OCI-LY7 (cell line): ENCODE results near the gene CAPN13. TPM values are rescaled to one million over a fixed set of nuclear protein-coding genes. Genes with fewer than 3 reads are reported as not detected.

Experiments
- BruUV-seq: library from RNA; stranded (reverse); fragments of 400-500 nt; replicated peaks from 2 replicates; lab custom pipeline; 2021; lab: Mats Ljungman, UMichigan
- CTCF ChIA-PET: fragments of 300-600 bp; sonication (Branson Sonifier 250); formaldehyde crosslinking; loops from one replicate; lab custom pipeline; 2022; ENCODE audit warnings: antibody characterized with exemption; ENCODE audit not compliant: unreplicated experiment; lab: Charles Lee
- POLR2A ChIA-PET: fragments of 300-600 bp; sonication (Branson Sonifier 250); formaldehyde crosslinking; loops from one replicate; lab custom pipeline; 2022; ENCODE audit warnings: antibody characterized with exemption; lab: Charles Lee
- DNase-seq: peaks from one replicate; pipeline ENCODE4 v3.0.0-alpha.2; 2015; ENCODE audit warnings: low spot score
- H2AFZ ChIP-seq: fragments of 200-600 bp; sonication (generic), shearing (Covaris generic); 2 replicates; pipeline ENCODE4 v1.6.1; 2014; ENCODE audit warnings: mild to moderate bottlenecking, antibody characterized with exemption, low read length, moderate library complexity
- H3K27ac ChIP-seq: fragments of 200-600 bp; sonication (generic); 2 replicates; pipeline ENCODE4 v1.5.1; 2014; ENCODE audit warnings: mixed run types, low read depth, mild to moderate bottlenecking, moderate library complexity, low read length, inconsistent platforms; ENCODE audit not compliant: poor library complexity, severe bottlenecking
- H3K36me3 ChIP-seq: fragments of 200-600 bp; sonication (generic); 2 replicates; pipeline ENCODE4 v1.6.1; 2014; ENCODE audit warnings: mild to moderate bottlenecking, antibody characterized with exemption, low read length, moderate library complexity, mixed read lengths; ENCODE audit not compliant: insufficient read depth
- H3K4me1 ChIP-seq: fragments of 200-600 bp; sonication (generic); 2 replicates; pipeline ENCODE4 v1.5.1; 2014; ENCODE audit warnings: mild to moderate bottlenecking, low read length; ENCODE audit not compliant: insufficient read depth, poor library complexity, severe bottlenecking
- H3K4me2 ChIP-seq: fragments of 200-600 bp; sonication (generic); 2 replicates; pipeline ENCODE4 v1.6.1; 2014; ENCODE audit warnings: mild to moderate bottlenecking, low read length
- H3K4me3 ChIP-seq: fragments of 200-600 bp; sonication (generic); 2 replicates; pipeline ENCODE4 v1.5.1; 2014; ENCODE audit warnings: mild to moderate bottlenecking, low read depth, low read length; ENCODE audit not compliant: poor library complexity, severe bottlenecking
- H3K79me2 ChIP-seq: fragments of 200-600 bp; sonication (generic); 2 replicates; pipeline ENCODE4 v1.6.1; 2016; ENCODE audit warnings: low read depth, mild to moderate bottlenecking, low read length, moderate library complexity, mixed read lengths; ENCODE audit not compliant: insufficient read depth
- H3K9me2 ChIP-seq: fragments of 200-600 bp; sonication (generic); 2 replicates; pipeline ENCODE4 v1.6.1; 2016; ENCODE audit warnings: mild to moderate bottlenecking, low read length, mixed read lengths; ENCODE audit not compliant: insufficient read depth
- H3K9me3 ChIP-seq: fragments of 200-600 bp; sonication (generic); 2 replicates; pipeline ENCODE4 v1.6.1; 2014; ENCODE audit warnings: mild to moderate bottlenecking, mixed run types, low read length, mixed read lengths
- H4K20me1 ChIP-seq: fragments of 200-600 bp; sonication (generic); 2 replicates; pipeline ENCODE4 v1.6.1; 2014; ENCODE audit warnings: mild to moderate bottlenecking, antibody characterized with exemption, low read length, moderate library complexity, mixed read lengths; ENCODE audit not compliant: insufficient read depth
- CTCF ChIP-seq: fragments of 200-600 bp; sonication (generic); conservative IDR thresholded peaks from 2 replicates; pipeline ENCODE4 v1.5.1; 2014; ENCODE audit warnings: mild to moderate bottlenecking, antibody characterized with exemption, low read length, moderate library complexity, mixed read lengths
- EZH2phosphoT487 ChIP-seq: fragments of 200-600 bp; sonication (generic); IDR thresholded peaks from 2 replicates; pipeline ENCODE4 v1.6.1; 2018; ENCODE audit warnings: low read depth, borderline replicate concordance, mild to moderate bottlenecking, mixed run types, antibody characterized with exemption, low read length, moderate library complexity, mixed read lengths
- intact Hi-C: fragments of 100-400 bp; cut with micrococcal nuclease; formaldehyde crosslinking; loops from one replicate; pipeline ENCODE4 v1.10.0; 2022; ENCODE audit not compliant: unreplicated experiment
- total RNA-seq, 2 experiments: library from RNA; depleted of rRNA in 1 of 2; stranded (reverse); fragments of >200 nt in 1 of 2; shearing (Covaris generic) in 1 of 2; gene quantifications; 2 replicates each; pipeline ENCODE4 v1.2.3, GENCODE V29; 2014 to 2022

Gene CAPN13
- total RNA-seq, 2 experiments from 2014 or later, result 0.13 TPM; not detected in 1

- Histone ChIP-seq H3K9me3 (no peaks in the 10 kb centered on the region), H3K79me2 (no peaks in the 10 kb centered on the region), H3K4me2 (no peak overlapping the region), H2AFZ (no peak overlapping the region), H3K9me2 (no peaks in the 10 kb centered on the region), H3K36me3 (no peaks in the 10 kb centered on the region), H3K4me3 (no peak overlapping the region), H3K4me1 (no peaks in the 10 kb centered on the region), H4K20me1 (no peaks in the 10 kb centered on the region), H3K27ac (no peak overlapping the region)
- intact Hi-C loops, result no loop called here
- TF ChIP-seq EZH2phosphoT487 (no peak), CTCF (no peak)
- DNase-seq, result no peak
- CTCF ChIA-PET, result no interaction called here
- POLR2A ChIA-PET, result interaction anchor here (0.6 kb wide), 1 partner anchor 610 kb away, joined by 3 read pairs; no protein-coding TSS in a partner anchor
- no TSS peak for BruUV-seq
Observed at GRCh38 chr2:30802611-30803010, 4.6 kb downstream of the CAPN13 start.

GRCh38 chr2:30801821-30802455 lies 5.3 kb downstream of the CAPN13 start:
- Histone ChIP-seq H3K9me3 (no peaks in the 10 kb centered on the region), H3K4me1 (no peaks in the 10 kb centered on the region), H3K4me2 (no peak overlapping the region), H2AFZ (no peak overlapping the region), H3K36me3 (no peaks in the 10 kb centered on the region), H3K27ac (no peak overlapping the region), H4K20me1 (no peaks in the 10 kb centered on the region), H3K9me2 (no peaks in the 10 kb centered on the region), H3K4me3 (no peak overlapping the region), H3K79me2 (no peaks in the 10 kb centered on the region)
- POLR2A ChIA-PET, result no interaction called here
- intact Hi-C loops, result no loop called here
- CTCF ChIA-PET, result no interaction called here
- TF ChIP-seq EZH2phosphoT487 (no peak), CTCF (no peak)
- no TSS peak for BruUV-seq
- DNase-seq, result no peak

DNA sequence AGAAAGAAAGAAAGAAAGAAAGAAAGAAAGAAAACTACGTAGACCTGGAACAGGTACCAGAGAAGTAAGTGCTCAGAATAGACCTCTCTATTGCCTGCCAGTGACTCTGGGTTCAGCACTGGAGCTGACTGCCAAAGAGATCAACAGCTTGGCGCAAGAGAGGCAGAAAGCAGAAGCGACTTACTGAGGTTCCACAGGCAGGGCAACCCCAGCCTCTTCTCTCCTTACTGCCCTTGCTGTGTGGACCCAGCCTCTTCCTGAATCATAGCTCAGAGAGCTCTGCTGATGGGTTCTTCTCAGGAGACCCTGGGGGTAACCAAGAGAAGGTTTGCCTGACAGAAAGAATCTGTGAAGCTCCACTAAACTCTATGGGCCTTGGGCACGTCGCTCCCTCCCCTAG lies 7.1 kb downstream of the CAPN13 start:
- H3K36me3 ChIP-seq, result no peaks in the 10 kb centered on the region
- H3K4me1 ChIP-seq, result no peaks in the 10 kb centered on the region
- H2AFZ ChIP-seq, result no peak overlapping the region
- DNase-seq, result no peak
- TF ChIP-seq EZH2phosphoT487 (no peak), CTCF (no peak)
- no peak overlapping the region for H3K27ac ChIP-seq
- ChIA-PET CTCF (no interaction called here), POLR2A (no interaction called here)
- H3K79me2 ChIP-seq, result no peaks in the 10 kb centered on the region
- BruUV-seq, result no TSS peak
- intact Hi-C loops, result no loop called here
- no peak overlapping the region for H3K4me2 ChIP-seq
- H3K9me3 ChIP-seq, result no peaks in the 10 kb centered on the region
- H4K20me1 ChIP-seq, result no peaks in the 10 kb centered on the region
- no peak overlapping the region for H3K4me3 ChIP-seq
- no peaks in the 10 kb centered on the region for H3K9me2 ChIP-seq
